CD4-positive, alpha-beta T cell (primary cell): ENCODE measurements around the gene BTBD9. TPM values are rescaled to one million over a fixed set of nuclear protein-coding genes. Genes with fewer than 3 reads are reported as not detected.

ENCODE experiments used
- ATAC-seq: fragments of 200-7000 bp; cut with Tn5 transposase; one replicate; pipeline ENCODE4 v1.10.0; 2022; ENCODE audit warnings: mild to moderate bottlenecking; ENCODE audit not compliant: poor library complexity
- CTCF ChIA-PET: fragments of 350-600 bp; sonication (Branson Sonifier 250); formaldehyde crosslinking; loops from one replicate; lab custom pipeline; 2021; ENCODE audit warnings: antibody characterized with exemption, inconsistent platforms; lab: Charles Lee
- POLR2A ChIA-PET: fragments of 350-600 bp; sonication (Branson Sonifier 250); formaldehyde crosslinking; loops from one replicate; lab custom pipeline; 2021; ENCODE audit warnings: antibody characterized with exemption, inconsistent platforms; lab: Charles Lee
- DNase-seq, 14 experiments: peaks; one replicate each; pipeline ENCODE4 v3.0.0-alpha.2; 2013 to 2020; ENCODE audit warnings: mixed read lengths in 2 of 14
- H3K27ac ChIP-seq, 2 donors: one replicate each; pipeline versions ENCODE4 v1.5.1 to v1.7.0; 2013; ENCODE audit warnings: low read length in 2 of 2, low read depth in 1 of 2, mild to moderate bottlenecking in 1 of 2
- H3K27me3 ChIP-seq, 2 experiments: 1 replicate in 1 of 2; 2 replicates in 1 of 2; pipeline versions ENCODE4 v1.6.1 to v1.7.0; 2013; ENCODE audit warnings: low read length in 2 of 2, control low read depth in 1 of 2, mild to moderate bottlenecking in 1 of 2, moderate library complexity in 1 of 2; ENCODE audit not compliant: insufficient read depth in 2 of 2, control insufficient read depth in 1 of 2
- H3K36me3 ChIP-seq: one replicate; pipeline ENCODE4 v1.6.1; 2013; ENCODE audit warnings: low read length, control low read depth; ENCODE audit not compliant: insufficient read depth
- H3K4me1 ChIP-seq: one replicate; pipeline ENCODE4 v1.6.1; 2013; ENCODE audit warnings: low read length, control low read depth; ENCODE audit not compliant: insufficient read depth
- H3K4me3 ChIP-seq: one replicate; pipeline ENCODE4 v1.5.1; 2013; ENCODE audit warnings: mild to moderate bottlenecking, low read length, moderate library complexity
- H3K9me3 ChIP-seq, 2 experiments: 1 replicate in 1 of 2; 2 replicates in 1 of 2; pipeline versions ENCODE4 v1.6.1 to v1.7.0; 2013; ENCODE audit warnings: low read length in 2 of 2, mild to moderate bottlenecking in 2 of 2, control low read depth in 1 of 2, moderate library complexity in 1 of 2; ENCODE audit not compliant: control insufficient read depth in 1 of 2, insufficient read depth in 1 of 2
- H3K27ac Mint-ChIP-seq: one replicate; pipeline ENCODE4 v1.8.0; 2020; ENCODE audit warnings: mixed read lengths
- H3K27me3 Mint-ChIP-seq: one replicate; pipeline ENCODE4 v1.8.0; 2021; ENCODE audit warnings: mixed read lengths
- H3K36me3 Mint-ChIP-seq: one replicate; pipeline ENCODE4 v1.8.0; 2021; ENCODE audit warnings: low read depth, mixed read lengths
- H3K4me1 Mint-ChIP-seq: one replicate; pipeline ENCODE4 v1.8.0; 2021; ENCODE audit warnings: low read depth, mixed read lengths
- H3K4me3 Mint-ChIP-seq: one replicate; pipeline ENCODE4 v1.8.0; 2020; ENCODE audit warnings: mild to moderate bottlenecking, mixed read lengths
- H3K9me3 Mint-ChIP-seq: one replicate; pipeline ENCODE4 v1.8.0; 2020; ENCODE audit warnings: mixed read lengths
- CTCF ChIP-seq: fragments of 200-600 bp; IDR thresholded peaks from one replicate; pipeline ENCODE4 v1.8.0; 2022; ENCODE audit warnings: antibody characterized with exemption, mild to moderate bottlenecking
- intact Hi-C, 2 experiments: fragments of 100-400 bp; cut with DNase I in 1 of 2; cut with micrococcal nuclease in 1 of 2; formaldehyde crosslinking; loops; one replicate each; pipeline versions ENCODE4 v1.15.1 to v1.9.0; 2023 to 2025; cut with DNase I, micrococcal nuclease
- total RNA-seq, 174 experiments: library from RNA in 2 of 174; stranded (reverse) in 2 of 174; gene quantifications; one replicate each; pipeline ENCODE4 v1.2.3 and lab custom pipeline; 2021 to 2026

Gene BTBD9
- total RNA-seq, 2 experiments from 2014 or later = 58.7 to 59.3 TPM

DNA sequence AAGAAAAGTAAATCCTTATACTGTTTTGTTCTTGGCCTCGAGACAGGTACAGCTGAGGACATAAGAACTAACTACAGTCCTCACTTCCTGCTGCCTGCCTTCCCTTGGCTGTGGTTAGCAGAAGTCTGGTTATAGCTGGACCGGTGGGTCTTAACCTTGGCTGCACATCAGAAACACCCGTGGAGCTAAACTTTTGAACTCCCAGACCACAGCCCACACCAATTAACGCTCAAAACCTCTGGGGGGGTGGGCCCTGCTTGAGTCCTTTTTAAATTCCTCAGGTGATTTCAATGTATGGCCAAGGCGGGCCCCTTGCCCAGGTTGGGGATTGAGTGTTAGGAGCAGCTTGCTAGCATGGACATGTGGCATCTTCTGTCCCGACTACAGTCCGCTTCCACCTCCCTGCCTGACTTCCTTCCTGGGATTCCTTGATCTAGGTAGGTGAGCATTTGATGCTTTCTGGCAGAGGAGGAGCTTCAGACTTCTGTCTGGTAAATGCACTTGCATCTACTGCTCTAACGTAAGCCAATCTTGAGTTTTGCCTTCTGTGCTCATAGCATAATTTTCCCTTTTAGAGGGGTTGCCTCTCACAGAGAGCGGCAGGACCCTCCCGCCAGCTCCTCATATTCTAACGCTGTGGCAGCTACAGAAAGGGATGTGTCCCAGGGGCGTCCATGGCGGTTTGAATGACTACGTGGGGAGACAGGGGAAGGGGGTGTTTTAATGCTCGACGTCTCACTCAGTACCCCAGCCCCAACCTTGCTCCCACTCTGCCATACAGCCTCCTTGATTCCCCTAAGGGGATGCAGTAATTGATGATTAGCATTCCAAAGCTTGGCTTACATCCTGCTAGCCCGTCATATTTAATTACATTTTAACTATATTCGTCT lies 430.1 kb downstream of the BTBD9 start:
- DNase-seq (no peak), ATAC-seq (no peak)
- Histone ChIP-seq H3K27me3 (no peaks in the 10 kb centered on the region), H3K27ac (no peak overlapping the region), H3K36me3 (no peaks in the 10 kb centered on the region), H3K9me3 (no peaks in the 10 kb centered on the region), H3K4me3 (no peak overlapping the region), H3K4me1 (peaks cover 7% of the 10 kb centered on the region)
- Mint-ChIP-seq H3K36me3 (peaks cover 20% of the 10 kb centered on the region), H3K9me3 (no peaks in the 10 kb centered on the region), H3K27ac (no peak overlapping the region), H3K4me1 (peaks cover 10% of the 10 kb centered on the region), H3K27me3 (no peaks in the 10 kb centered on the region), H3K4me3 (no peak overlapping the region)
- no peak for TF ChIP-seq CTCF
- ChIA-PET CTCF (no interaction called here), POLR2A (no interaction called here)
- intact Hi-C loops = no loop called here

DNA sequence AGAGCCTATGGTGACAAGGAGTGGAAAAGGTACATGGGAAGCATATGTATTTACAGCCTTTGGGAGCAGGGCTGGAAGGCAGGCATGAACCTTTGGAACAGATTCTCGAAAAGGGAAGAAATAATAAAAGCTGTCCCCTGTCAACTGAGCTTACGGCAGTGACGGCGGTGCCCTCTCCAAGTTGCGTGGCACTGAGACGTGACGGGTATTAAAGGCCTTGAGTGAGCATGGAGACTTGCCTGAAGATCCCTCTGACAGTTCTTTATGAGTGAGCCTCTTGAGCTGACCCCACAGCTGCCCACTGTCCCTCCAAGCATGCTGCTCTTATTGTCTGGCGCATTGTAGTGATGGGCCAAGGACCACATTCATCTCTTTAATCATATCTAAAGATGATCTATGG lies 431.7 kb downstream of the BTBD9 start:
- peaks cover 7% of the 10 kb centered on the region for H3K4me1 ChIP-seq
- no peak overlapping the region for H3K27ac ChIP-seq
- Mint-ChIP-seq H3K36me3 (peaks cover 31% of the 10 kb centered on the region), H3K4me1 (peaks cover 10% of the 10 kb centered on the region), H3K4me3 (no peak overlapping the region), H3K27me3 (no peaks in the 10 kb centered on the region), H3K9me3 (peaks cover 2% of the 10 kb centered on the region), H3K27ac (no peak overlapping the region)
- no peak for TF ChIP-seq CTCF
- ATAC-seq = no peak
- H3K27me3 ChIP-seq = no peaks in the 10 kb centered on the region
- no peak for DNase-seq
- intact Hi-C loops = no loop called here
- no peaks in the 10 kb centered on the region for H3K36me3 ChIP-seq
- no peaks in the 10 kb centered on the region for H3K9me3 ChIP-seq
- CTCF ChIA-PET = no interaction called here
- no peak overlapping the region for H3K4me3 ChIP-seq
- POLR2A ChIA-PET = interaction anchor here (0.5 kb wide), 1 partner anchor 1189 kb away, joined by 3 read pairs; no protein-coding TSS in a partner anchor

GRCh38 chr6:38207375-38207774 lies 432.4 kb downstream of the BTBD9 start:
- peaks cover 10% of the 10 kb centered on the region for H3K4me1 Mint-ChIP-seq
- Histone ChIP-seq H3K4me1 (peaks cover 7% of the 10 kb centered on the region), H3K27ac (no peak overlapping the region), H3K9me3 (no peaks in the 10 kb centered on the region), H3K36me3 (no peaks in the 10 kb centered on the region), H3K27me3 (no peaks in the 10 kb centered on the region), H3K4me3 (no peak overlapping the region)
- no peak for TF ChIP-seq CTCF
- H3K27me3 Mint-ChIP-seq = no peaks in the 10 kb centered on the region
- ChIA-PET CTCF (no interaction called here), POLR2A (no interaction called here)
- H3K27ac Mint-ChIP-seq = no peak overlapping the region
- ATAC-seq (no peak), DNase-seq (no peak)
- H3K9me3 Mint-ChIP-seq = peaks cover 2% of the 10 kb centered on the region
- no peak overlapping the region for H3K4me3 Mint-ChIP-seq
- H3K36me3 Mint-ChIP-seq = peaks cover 31% of the 10 kb centered on the region
- intact Hi-C loops = no loop called here
